Measurements from ENCODE around the gene PHKB. TPM values are rescaled to one million over a fixed set of nuclear protein-coding genes. Genes with fewer than 3 reads are reported as not detected.

The PHKB gene
- total and polyA plus RNA-seq, 2 of the 8 experiments (the other 6 are each of a cell fraction or from before 2014, with no cell fraction given) = 18.6 to 38.3 TPM

DNA sequence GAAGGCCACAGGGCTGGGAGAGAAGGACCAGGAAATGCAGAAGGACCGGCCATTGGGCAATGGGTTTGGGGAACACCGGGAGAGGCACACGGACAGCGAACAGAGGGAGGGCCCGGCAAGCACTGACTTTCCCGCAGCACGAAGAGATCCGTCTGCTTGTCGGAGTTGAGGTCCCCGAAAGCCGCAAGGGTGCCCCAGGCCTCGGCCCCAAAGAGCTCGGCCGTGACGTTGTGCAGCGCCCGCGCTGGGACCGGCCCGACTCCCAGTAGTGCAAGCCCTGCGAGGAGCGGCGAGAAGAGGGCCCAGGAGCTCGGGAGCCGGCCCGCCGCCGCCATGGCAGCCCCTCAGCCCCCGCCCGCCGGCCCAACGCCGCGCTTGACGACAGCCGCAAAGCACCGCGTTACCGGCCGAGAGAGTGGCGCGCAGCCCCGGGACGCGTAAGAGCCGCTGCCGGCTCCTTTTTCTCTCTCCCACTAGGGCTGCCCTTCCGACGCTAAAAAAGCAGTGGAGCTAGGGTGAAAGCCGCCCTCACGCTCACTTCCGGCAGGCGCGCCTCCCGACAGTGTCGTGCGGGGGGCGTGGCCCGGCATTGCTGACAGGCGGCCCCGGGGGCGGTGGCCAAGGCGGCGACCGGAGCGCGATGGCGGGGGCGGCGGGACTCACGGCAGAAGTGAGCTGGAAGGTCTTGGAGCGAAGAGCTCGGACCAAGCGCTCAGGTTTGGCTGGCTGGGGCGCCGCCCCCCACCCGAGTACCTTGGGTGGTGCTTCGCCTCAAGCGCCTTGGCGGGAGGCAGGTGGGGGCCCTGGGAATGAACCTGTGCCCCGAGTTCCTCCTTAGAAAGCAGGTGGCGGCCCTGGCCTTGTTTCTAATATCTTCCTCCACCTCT is at the start of gene PHKB, which contains the start of gene ITFG1 (continued):
- TF ChIP-seq TBP (IDR thresholded peaks at IDR 0.05; ENCODE audit: low read depth, low read length) (peak; percentile 55; the same call in 1 of the 2 replicates), RXRA (IDR thresholded peaks at IDR 0.05; ENCODE audit: insufficient read depth, low read depth, low read length) (no peak), YY1 (IDR thresholded peaks at IDR 0.05; ENCODE audit: low read depth, low read length) (peak; percentile 81), TAF1 (IDR thresholded peaks at IDR 0.05; ENCODE audit: low read depth, low read length) (peak; percentile 90), CHD1 (IDR thresholded peaks at IDR 0.05; ENCODE audit: low read depth, low read length) (no peak), ASH2L (IDR thresholded peaks at IDR 0.05; ENCODE audit: low read length) (peak; percentile 82), PHF8 (conservative IDR thresholded peaks at IDR 0.05; ENCODE audit: low read depth, low read length) (peak; percentile 82), POLR2A (IDR thresholded peaks at IDR 0.05; ENCODE audit: control extremely low read depth in 1 of 2, low read depth in 2 of 2, low read length in 2 of 2) (peak in 1 of 2 experiments; percentile 76; a peak in 1 of 3 replicates), SIX5 (IDR thresholded peaks at IDR 0.05; ENCODE audit: low read depth, low read length) (no peak), CREB1 (IDR thresholded peaks at IDR 0.05) (no peak; the same call in 1 of the 2 replicates), KDM1A (IDR thresholded peaks at IDR 0.05; ENCODE audit: borderline replicate concordance, low read length) (no peak), HDAC2 (IDR thresholded peaks at IDR 0.05; ENCODE audit: borderline replicate concordance in 1 of 2, low read depth in 2 of 2, low read length in 2 of 2) (peak in 1 of 2 experiments; percentile 12; a peak in 1 of 4 replicates), RAD21 (IDR thresholded peaks at IDR 0.05 in 1 of 2, conservative IDR thresholded peaks at IDR 0.05 in 1 of 2; ENCODE audit: low read depth in 2 of 2, low read length in 2 of 2) (peak; percentile 11 to 13; a peak in 2 of 4 replicates), TCF12 (IDR thresholded peaks at IDR 0.05; ENCODE audit: low read depth, low read length) (no peak), KDM4A (IDR thresholded peaks at IDR 0.05; ENCODE audit: low read depth, low read length, severe bottlenecking) (peak; percentile 59), BCL11A (IDR thresholded peaks at IDR 0.05; ENCODE audit: low read depth in 2 of 2, low read length in 2 of 2) (no peak)
- TF ChIP-seq, protein P1, sequence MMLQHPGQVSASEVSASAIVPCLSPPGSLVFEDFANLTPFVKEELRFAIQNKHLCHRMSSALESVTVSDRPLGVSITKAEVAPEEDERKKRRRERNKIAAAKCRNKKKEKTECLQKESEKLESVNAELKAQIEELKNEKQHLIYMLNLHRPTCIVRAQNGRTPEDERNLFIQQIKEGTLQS (IDR thresholded peaks at IDR 0.05; ENCODE audit: insufficient read depth, low read depth, low read length) = peak; percentile 94

All from H1 (cell line).